ENCODE data around the gene CDK11A.
"Not testable (repeated sequence)": the region's sequence is repeated elsewhere in the genome, so short reads cannot be mapped to it uniquely, and the experiment has no call there.

Gene CDK11A

GRCh38 chr1:1752636-1753606 is 28.8 kb upstream of the CDK11A start:
- no peak for TF ChIP-seq CTCF (IDR thresholded peaks at IDR 0.05; ENCODE audit: low read depth, low read length)
- DNase-seq (ENCODE audit: extremely low read depth, low read depth), result no peak

GRCh38 chr1:1752190-1752589 is 28.0 kb upstream of the CDK11A start:
- no peak for DNase-seq (ENCODE audit: extremely low read depth, low read depth)
- TF ChIP-seq CTCF (IDR thresholded peaks at IDR 0.05; ENCODE audit: low read depth, low read length), result no peak

GRCh38 chr1:1749941-1750340 is 25.8 kb upstream of the CDK11A start:
- DNase-seq (ENCODE audit: extremely low read depth, low read depth), result not testable (repeated sequence)

- DNase-seq (ENCODE audit: extremely low read depth, low read depth), result no peak
- no peak for TF ChIP-seq CTCF (IDR thresholded peaks at IDR 0.05; ENCODE audit: low read depth, low read length)
Observed at GRCh38 chr1:1748686-1749321, 24.6 kb upstream of the CDK11A start.

GRCh38 chr1:1746566-1746909 is 22.4 kb upstream of the CDK11A start:
- not testable (repeated sequence) for DNase-seq (ENCODE audit: extremely low read depth, low read depth)

- DNase-seq (ENCODE audit: extremely low read depth, low read depth), result peak; percentile 75
Observed at GRCh38 chr1:1745651-1746565, 21.8 kb upstream of the CDK11A start.

GRCh38 chr1:1742529-1742928 is 18.4 kb upstream of the CDK11A start:
- DNase-seq (ENCODE audit: extremely low read depth, low read depth), result not testable (repeated sequence)

- DNase-seq (ENCODE audit: extremely low read depth, low read depth), result peak; percentile 95
Observed at GRCh38 chr1:1741013-1741412, 16.9 kb upstream of the CDK11A start.

GRCh38 chr1:1738799-1739337 is 14.7 kb upstream of the CDK11A start:
- not testable (repeated sequence) for DNase-seq (ENCODE audit: extremely low read depth, low read depth)

- not testable (repeated sequence) for DNase-seq (ENCODE audit: extremely low read depth, low read depth)
Observed at GRCh38 chr1:1737675-1738590, 13.8 kb upstream of the CDK11A start.
